ENCODE measurements around the gene NKAIN2. TPM values are rescaled to one million over a fixed set of nuclear protein-coding genes. Genes with fewer than 3 reads are reported as not detected.

The NKAIN2 gene
- total and polyA plus RNA-seq, 2 donors (not counting 3 experiments of a cell fraction or from before 2014, with no cell fraction given): 0.03 TPM; not detected in 1

DNA sequence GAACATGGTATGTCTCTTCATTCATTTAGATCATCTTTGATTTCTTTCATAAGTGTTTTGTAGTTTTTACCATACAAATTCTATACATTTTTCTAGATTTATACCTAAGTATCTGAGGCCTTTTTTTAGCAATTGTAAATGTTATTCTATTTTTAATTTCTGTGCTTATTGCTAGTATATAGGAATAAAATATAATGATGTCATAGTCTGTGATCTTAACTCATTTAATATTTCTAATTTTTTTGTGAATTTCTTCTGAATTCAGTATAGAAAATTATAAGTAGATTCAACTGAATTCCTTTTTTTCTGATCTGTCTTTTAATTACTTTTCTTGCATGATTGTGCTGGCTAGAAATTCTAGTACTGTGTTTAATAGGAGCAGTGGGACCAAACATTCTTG lies 520.6 kb downstream of the NKAIN2 start:
- Histone ChIP-seq H3K27me3 (ENCODE audit: control insufficient read depth in 2 of 2, insufficient read depth in 2 of 2, low read length in 2 of 2) (no peaks in the 10 kb centered on the region), H3K9me1 (replicated peaks; ENCODE audit: control insufficient read depth, extremely low read depth, insufficient read depth, low read length) (no peaks in the 10 kb centered on the region), H2AFZ (ENCODE audit: low read depth, low read length) (no peak overlapping the region), H3K9me3 (replicated peaks; ENCODE audit: control insufficient read depth, insufficient read depth, low read length) (no peaks in the 10 kb centered on the region), H3K4me3 (replicated peaks in 1 of 3; ENCODE audit: insufficient read depth in 1 of 3, low read depth in 1 of 3, low read length in 3 of 3) (no peak overlapping the region), H3K36me3 (ENCODE audit: control insufficient read depth in 2 of 2, extremely low read depth in 1 of 2, insufficient read depth in 2 of 2, low read length in 2 of 2) (no peaks in the 10 kb centered on the region), H3K27ac (ENCODE audit: insufficient read depth, low read depth, low read length) (no peak overlapping the region), H3K4me1 (ENCODE audit: control insufficient read depth, extremely low read depth, insufficient read depth, low read length) (no peaks in the 10 kb centered on the region), H3K4me2 (ENCODE audit: insufficient read depth, low read length) (no peak overlapping the region), H4K20me1 (replicated peaks; ENCODE audit: control insufficient read depth, extremely low read depth, insufficient read depth, low read length) (no peaks in the 10 kb centered on the region), H3K79me2 (ENCODE audit: control insufficient read depth, insufficient read depth, low read length) (no peaks in the 10 kb centered on the region), H3K9ac (replicated peaks; ENCODE audit: extremely low read depth, insufficient read depth, low read length) (no peak overlapping the region)
- ChIA-PET CTCF (no interaction called here), POLR2A (no interaction called here)
- TF ChIP-seq FOS (IDR thresholded peaks at IDR 0.05; ENCODE audit: borderline replicate concordance, insufficient read depth, low read length) (no peak), JUN (IDR thresholded peaks at IDR 0.05; ENCODE audit: borderline replicate concordance, insufficient read depth, insufficient read length, low read depth) (no peak), POLR2A (IDR thresholded peaks at IDR 0.05; ENCODE audit: low read depth, low read length) (no peak), GATA2 (IDR thresholded peaks at IDR 0.05; ENCODE audit: insufficient read depth, insufficient read length, low read depth, low read length) (no peak), POLR2AphosphoS5 (IDR thresholded peaks at IDR 0.05; ENCODE audit: insufficient read depth, low read depth, low read length) (no peak), MYC (IDR thresholded peaks at IDR 0.05; ENCODE audit: low read depth, low read length) (no peak), EZH2 (IDR thresholded peaks at IDR 0.05; ENCODE audit: borderline replicate concordance, low read depth, low read length, severe bottlenecking) (no peak)
- TF ChIP-seq, protein P1, sequence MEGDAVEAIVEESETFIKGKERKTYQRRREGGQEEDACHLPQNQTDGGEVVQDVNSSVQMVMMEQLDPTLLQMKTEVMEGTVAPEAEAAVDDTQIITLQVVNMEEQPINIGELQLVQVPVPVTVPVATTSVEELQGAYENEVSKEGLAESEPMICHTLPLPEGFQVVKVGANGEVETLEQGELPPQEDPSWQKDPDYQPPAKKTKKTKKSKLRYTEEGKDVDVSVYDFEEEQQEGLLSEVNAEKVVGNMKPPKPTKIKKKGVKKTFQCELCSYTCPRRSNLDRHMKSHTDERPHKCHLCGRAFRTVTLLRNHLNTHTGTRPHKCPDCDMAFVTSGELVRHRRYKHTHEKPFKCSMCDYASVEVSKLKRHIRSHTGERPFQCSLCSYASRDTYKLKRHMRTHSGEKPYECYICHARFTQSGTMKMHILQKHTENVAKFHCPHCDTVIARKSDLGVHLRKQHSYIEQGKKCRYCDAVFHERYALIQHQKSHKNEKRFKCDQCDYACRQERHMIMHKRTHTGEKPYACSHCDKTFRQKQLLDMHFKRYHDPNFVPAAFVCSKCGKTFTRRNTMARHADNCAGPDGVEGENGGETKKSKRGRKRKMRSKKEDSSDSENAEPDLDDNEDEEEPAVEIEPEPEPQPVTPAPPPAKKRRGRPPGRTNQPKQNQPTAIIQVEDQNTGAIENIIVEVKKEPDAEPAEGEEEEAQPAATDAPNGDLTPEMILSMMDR (IDR thresholded peaks at IDR 0.05; ENCODE audit: extremely low read depth in 1 of 2, insufficient read depth in 1 of 2, low read depth in 1 of 2, low read length in 2 of 2): no peak
- TF ChIP-seq, protein P2, sequence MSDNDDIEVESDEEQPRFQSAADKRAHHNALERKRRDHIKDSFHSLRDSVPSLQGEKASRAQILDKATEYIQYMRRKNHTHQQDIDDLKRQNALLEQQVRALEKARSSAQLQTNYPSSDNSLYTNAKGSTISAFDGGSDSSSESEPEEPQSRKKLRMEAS (IDR thresholded peaks at IDR 0.05; ENCODE audit: insufficient read depth, insufficient read length): no peak
- dilution Hi-C loops (cut with MboI; ENCODE audit: extremely low pct_ligation_motif_present, low sequenced_read_pairs) (no loop called here), intact Hi-C loops (cut with micrococcal nuclease) (no loop called here)
- BruUV-seq (replicated peaks): no TSS peak
- DNase-seq (ENCODE audit: low read depth, low spot score) (no peak), FAIRE-seq (no peak)
